WERI-Rb-1 (cell line): Measurements from ENCODE around the gene DCC.
A peak's percentile ranks its signal among the peaks of the same experiment; 100 is the strongest.

Experiments
- DNase-seq: peaks from one replicate; pipeline ENCODE4 v3.0.0-alpha.2; 2020
- H3K27ac ChIP-seq: fragments of 250-450 bp; sonication (Bioruptor Pico); 2 replicates; pipeline ENCODE4 v1.5.1; 2020; ENCODE audit warnings: mild to moderate bottlenecking, moderate library complexity
- H3K27me3 ChIP-seq: fragments of 250-450 bp; sonication (Bioruptor Pico); 2 replicates; pipeline ENCODE4 v1.5.1; 2021; ENCODE audit warnings: mild to moderate bottlenecking, low read depth, moderate library complexity; ENCODE audit not compliant: insufficient read depth, severe bottlenecking
- H3K36me3 ChIP-seq: fragments of 250-450 bp; sonication (Bioruptor Pico); 2 replicates; pipeline ENCODE4 v1.5.1; 2020; ENCODE audit warnings: mild to moderate bottlenecking, moderate library complexity
- H3K4me3 ChIP-seq: 2 replicates; pipeline ENCODE4 v1.5.1; 2011; ENCODE audit warnings: low read depth, mild to moderate bottlenecking, control low read depth, low read length
- H3K9me3 ChIP-seq: fragments of 250-450 bp; sonication (Bioruptor Pico); 2 replicates; pipeline ENCODE4 v1.5.1; 2021; ENCODE audit warnings: mild to moderate bottlenecking, moderate library complexity; ENCODE audit not compliant: severe bottlenecking
- TF ChIP-seq, protein P1 (sequence below): IDR thresholded peaks from 2 replicates; pipeline ENCODE4 v1.5.1; 2011; ENCODE audit warnings: low read depth, mild to moderate bottlenecking, control low read depth, inconsistent platforms, low read length

Gene DCC

DNA sequence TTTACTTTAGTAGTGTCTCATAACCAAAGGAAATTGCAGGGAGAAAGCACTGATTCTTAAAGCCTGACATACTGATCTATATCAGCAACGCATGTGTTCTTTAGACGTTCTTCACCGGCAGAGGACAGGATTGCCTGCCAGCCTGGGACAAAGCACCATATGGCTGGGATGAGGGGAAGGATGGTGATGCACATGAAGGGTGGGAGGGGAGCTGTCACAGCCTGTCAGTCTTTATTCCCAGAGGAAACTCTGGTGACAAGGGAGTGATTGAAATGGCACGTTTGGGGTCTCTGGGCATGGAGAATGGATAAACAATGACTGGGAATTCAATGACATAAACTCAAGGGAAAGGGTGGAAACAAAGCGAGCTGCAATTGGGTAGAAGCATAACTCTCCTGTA lies 808.1 kb downstream of the DCC start:
- DNase-seq: peak; percentile 77
- no peak overlapping the region for H3K27ac ChIP-seq
- TF ChIP-seq, protein P1, sequence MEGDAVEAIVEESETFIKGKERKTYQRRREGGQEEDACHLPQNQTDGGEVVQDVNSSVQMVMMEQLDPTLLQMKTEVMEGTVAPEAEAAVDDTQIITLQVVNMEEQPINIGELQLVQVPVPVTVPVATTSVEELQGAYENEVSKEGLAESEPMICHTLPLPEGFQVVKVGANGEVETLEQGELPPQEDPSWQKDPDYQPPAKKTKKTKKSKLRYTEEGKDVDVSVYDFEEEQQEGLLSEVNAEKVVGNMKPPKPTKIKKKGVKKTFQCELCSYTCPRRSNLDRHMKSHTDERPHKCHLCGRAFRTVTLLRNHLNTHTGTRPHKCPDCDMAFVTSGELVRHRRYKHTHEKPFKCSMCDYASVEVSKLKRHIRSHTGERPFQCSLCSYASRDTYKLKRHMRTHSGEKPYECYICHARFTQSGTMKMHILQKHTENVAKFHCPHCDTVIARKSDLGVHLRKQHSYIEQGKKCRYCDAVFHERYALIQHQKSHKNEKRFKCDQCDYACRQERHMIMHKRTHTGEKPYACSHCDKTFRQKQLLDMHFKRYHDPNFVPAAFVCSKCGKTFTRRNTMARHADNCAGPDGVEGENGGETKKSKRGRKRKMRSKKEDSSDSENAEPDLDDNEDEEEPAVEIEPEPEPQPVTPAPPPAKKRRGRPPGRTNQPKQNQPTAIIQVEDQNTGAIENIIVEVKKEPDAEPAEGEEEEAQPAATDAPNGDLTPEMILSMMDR: peak; percentile 59

DNA sequence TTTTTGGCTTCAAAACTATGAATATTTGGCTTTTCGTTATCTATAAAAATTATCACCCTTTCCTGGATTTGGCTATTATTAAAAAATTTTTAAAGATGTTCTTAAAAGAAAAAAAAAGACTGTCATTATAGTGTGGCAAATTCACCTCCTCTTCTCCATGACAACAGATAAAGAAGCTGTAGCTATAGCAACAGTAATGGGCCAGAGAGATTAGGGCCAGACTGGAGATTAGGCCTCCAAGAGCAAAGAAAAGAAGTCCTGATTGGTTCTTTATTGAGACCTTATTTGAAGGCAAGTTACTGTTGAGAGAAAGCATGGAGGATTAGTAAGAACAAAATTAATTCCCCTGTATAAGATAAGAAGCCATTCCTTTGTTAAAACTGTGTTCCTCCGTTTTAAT lies 812.5 kb downstream of the DCC start:
- TF ChIP-seq, protein P1: no peak
- H3K9me3 ChIP-seq: no peaks in the 10 kb centered on the region
- no peak overlapping the region for H3K27ac ChIP-seq
- no peak overlapping the region for H3K4me3 ChIP-seq
- no peaks in the 10 kb centered on the region for H3K27me3 ChIP-seq
- no peaks in the 10 kb centered on the region for H3K36me3 ChIP-seq
- peak; percentile 24 for DNase-seq

More for the DNA sequence above, 808.1 kb downstream of the DCC start:
- Histone ChIP-seq H3K36me3 (no peaks in the 10 kb centered on the region), H3K4me3 (no peak overlapping the region), H3K9me3 (no peaks in the 10 kb centered on the region), H3K27me3 (no peaks in the 10 kb centered on the region)

DNA sequence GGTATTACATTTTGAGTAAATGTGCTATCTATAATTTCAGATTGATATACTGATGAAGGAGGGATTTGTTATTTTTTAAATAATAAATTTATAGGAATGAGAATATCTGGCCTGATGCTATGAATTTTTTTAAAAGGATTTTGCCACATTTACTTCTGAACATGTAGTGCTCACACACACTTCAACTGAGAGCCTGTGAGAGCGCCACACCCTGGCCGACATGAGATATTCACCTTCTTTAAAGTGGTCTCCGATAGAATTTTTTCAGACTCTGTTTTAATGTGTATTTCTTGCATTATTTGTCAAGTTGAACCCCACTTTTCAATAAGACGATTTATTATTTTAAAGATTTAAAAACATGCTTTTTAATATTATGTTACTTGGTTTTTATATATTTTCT lies 813.3 kb downstream of the DCC start:
- Histone ChIP-seq H3K27ac (no peak overlapping the region), H3K36me3 (no peaks in the 10 kb centered on the region), H3K27me3 (no peaks in the 10 kb centered on the region), H3K9me3 (no peaks in the 10 kb centered on the region), H3K4me3 (no peak overlapping the region)
- peak; percentile 34 for DNase-seq
- TF ChIP-seq, protein P1: peak; percentile 49; the same call in 1 of the 2 replicates

DNA sequence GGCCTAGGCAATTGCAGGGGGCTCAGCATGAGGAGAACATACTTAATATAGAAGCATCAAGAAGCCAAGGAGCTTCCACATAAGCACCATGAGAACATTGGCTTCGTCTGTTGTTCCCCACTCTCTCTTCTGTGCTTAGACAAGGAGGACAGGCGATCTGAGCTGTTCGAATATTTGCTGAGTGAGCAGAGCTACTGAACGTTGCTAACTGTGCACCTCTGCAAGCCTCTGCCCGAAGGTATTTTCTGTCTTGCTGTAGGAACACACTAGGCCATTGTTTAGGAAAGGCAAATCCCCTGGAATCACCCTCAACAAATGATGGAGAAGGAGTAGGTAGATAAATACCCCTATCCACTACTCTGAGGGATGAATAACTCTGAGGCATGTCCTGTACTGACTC lies 813.8 kb downstream of the DCC start:
- no peaks in the 10 kb centered on the region for H3K36me3 ChIP-seq
- H3K4me3 ChIP-seq: no peak overlapping the region
- no peaks in the 10 kb centered on the region for H3K9me3 ChIP-seq
- no peaks in the 10 kb centered on the region for H3K27me3 ChIP-seq
- no peak overlapping the region for H3K27ac ChIP-seq
- DNase-seq: no peak
- TF ChIP-seq, protein P1: no peak

DNA sequence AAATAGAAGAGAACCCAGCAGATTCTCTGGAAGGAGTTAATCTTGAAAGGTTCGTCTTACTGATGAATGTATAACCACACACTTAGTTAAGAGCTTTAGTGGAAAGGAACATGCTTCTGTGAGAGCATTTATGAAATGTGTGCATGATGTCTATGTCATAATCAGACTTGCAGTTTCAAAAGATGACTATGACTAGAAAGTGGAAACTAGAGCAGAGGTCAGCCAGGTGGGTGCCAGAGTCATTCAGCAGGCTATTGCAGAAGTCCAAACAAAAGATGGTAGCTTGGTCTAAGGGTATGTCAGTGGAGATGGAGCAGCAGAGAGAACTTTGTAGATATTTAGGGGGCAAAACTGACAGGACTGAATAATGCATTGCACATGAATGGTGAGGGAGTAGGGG lies 825.8 kb downstream of the DCC start:
- H3K27ac ChIP-seq: no peak overlapping the region
- H3K4me3 ChIP-seq: no peak overlapping the region
- no peak for DNase-seq
- TF ChIP-seq, protein P1: no peak
- H3K27me3 ChIP-seq: no peaks in the 10 kb centered on the region
- no peaks in the 10 kb centered on the region for H3K9me3 ChIP-seq
- H3K36me3 ChIP-seq: no peaks in the 10 kb centered on the region

DNA sequence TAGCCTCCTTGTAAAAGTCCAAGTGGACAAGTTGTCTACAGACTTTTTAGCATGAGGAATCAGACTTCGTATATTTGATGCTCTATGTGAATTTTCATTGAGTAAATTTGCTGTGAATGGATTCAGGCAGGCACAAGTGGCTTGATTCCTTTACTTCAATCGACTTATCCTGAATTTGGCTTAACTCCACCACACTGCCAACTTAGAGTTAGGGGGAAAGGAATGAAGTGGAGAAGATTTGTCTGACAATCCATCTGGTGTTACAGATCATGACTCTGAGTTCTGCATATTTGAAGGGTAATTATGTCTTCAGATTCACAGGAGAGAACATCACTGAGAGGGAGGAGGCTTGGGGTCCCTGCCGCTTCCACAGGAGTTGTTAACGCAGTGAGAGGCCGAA lies 829.3 kb downstream of the DCC start:
- no peaks in the 10 kb centered on the region for H3K9me3 ChIP-seq
- no peak overlapping the region for H3K4me3 ChIP-seq
- DNase-seq: no peak
- H3K36me3 ChIP-seq: no peaks in the 10 kb centered on the region
- TF ChIP-seq, protein P1: no peak
- no peak overlapping the region for H3K27ac ChIP-seq
- H3K27me3 ChIP-seq: no peaks in the 10 kb centered on the region
